Calu3 (cell line): ENCODE measurements around the gene CDK4. TPM values are rescaled to one million over a fixed set of nuclear protein-coding genes. Genes with fewer than 3 reads are reported as not detected.

Source experiments
- BruUV-seq: library from RNA; stranded (reverse); fragments of 400-500 nt; replicated peaks from 2 replicates; lab custom pipeline; 2021; lab: Mats Ljungman, UMichigan
- CTCF ChIA-PET: fragments of 300-600 bp; sonication (Branson Sonifier 250); formaldehyde crosslinking; loops from one replicate; lab custom pipeline; 2022; ENCODE audit warnings: antibody characterized with exemption; lab: Charles Lee
- DNase-seq: peaks from one replicate; pipeline ENCODE4 v3.0.0; 2022
- H3K27ac Mint-ChIP-seq: one replicate; pipeline ENCODE4 v1.8.0; 2022; ENCODE audit warnings: mixed read lengths; ENCODE audit not compliant: unreplicated experiment
- H3K27me3 Mint-ChIP-seq: one replicate; pipeline ENCODE4 v1.8.0; 2022; ENCODE audit warnings: mixed read lengths; ENCODE audit not compliant: unreplicated experiment
- H3K36me3 Mint-ChIP-seq: one replicate; pipeline ENCODE4 v1.8.0; 2022; ENCODE audit warnings: mild to moderate bottlenecking, moderate library complexity, mixed read lengths; ENCODE audit not compliant: insufficient read depth, unreplicated experiment
- H3K4me1 Mint-ChIP-seq: one replicate; pipeline ENCODE4 v1.8.0; 2022; ENCODE audit warnings: mild to moderate bottlenecking, low read depth, mixed read lengths; ENCODE audit not compliant: unreplicated experiment
- H3K4me3 Mint-ChIP-seq: one replicate; pipeline ENCODE4 v1.8.0; 2022; ENCODE audit warnings: mild to moderate bottlenecking, low read depth, moderate library complexity, mixed read lengths; ENCODE audit not compliant: unreplicated experiment
- H3K9me3 Mint-ChIP-seq: one replicate; pipeline ENCODE4 v1.8.0; 2022; ENCODE audit warnings: low read depth, mixed read lengths; ENCODE audit not compliant: unreplicated experiment
- intact Hi-C: fragments of 100-400 bp; cut with micrococcal nuclease; formaldehyde crosslinking; loops from one replicate; pipeline ENCODE4 v1.10.0; 2022; ENCODE audit not compliant: unreplicated experiment
- total RNA-seq: library from RNA; stranded (reverse); gene quantifications from 2 replicates; pipeline ENCODE4 v1.2.3, GENCODE V29; 2022
- TF ChIP-seq, protein P1 (sequence below): fragments of 200-600 bp; IDR thresholded peaks from one replicate; pipeline ENCODE4 v1.8.0; 2022; ENCODE audit warnings: antibody characterized with exemption; ENCODE audit not compliant: unreplicated experiment

The CDK4 gene
- total RNA-seq, 1 experiment from 2014 or later, result 188 TPM

DNA sequence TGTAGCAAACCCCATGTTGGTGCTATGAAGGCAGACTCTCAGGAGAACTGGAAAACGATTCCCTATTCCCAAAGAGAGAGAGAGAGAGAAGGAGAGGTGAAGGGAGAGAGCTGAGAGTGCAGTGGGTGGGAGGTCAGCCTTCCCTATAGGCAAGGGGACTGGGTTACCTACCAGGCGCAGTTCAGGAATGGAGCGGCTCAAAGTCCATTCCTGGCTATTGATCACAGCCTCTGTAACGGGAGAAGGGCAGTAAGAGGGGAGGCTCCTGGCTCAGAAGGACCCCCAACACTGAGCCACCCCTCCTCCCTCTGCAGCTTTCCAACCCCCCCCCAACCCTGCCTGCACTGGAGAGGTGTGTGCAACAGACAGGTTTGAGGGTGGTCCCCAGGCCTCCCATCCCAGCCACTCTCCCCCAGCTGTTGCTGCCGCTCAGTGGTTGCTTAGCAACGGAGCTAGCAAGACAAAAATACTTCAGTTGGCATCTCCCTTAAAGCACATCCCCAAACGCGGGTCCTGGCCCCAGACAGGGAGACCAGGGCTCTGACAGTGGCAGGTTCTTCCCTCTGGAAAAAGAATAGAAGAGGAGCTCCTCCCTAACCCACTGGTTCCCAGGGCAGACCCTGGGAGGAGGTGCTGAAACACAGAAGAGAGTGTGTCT lies 16.8 kb downstream of the CDK4 start:
- TF ChIP-seq, protein P1, sequence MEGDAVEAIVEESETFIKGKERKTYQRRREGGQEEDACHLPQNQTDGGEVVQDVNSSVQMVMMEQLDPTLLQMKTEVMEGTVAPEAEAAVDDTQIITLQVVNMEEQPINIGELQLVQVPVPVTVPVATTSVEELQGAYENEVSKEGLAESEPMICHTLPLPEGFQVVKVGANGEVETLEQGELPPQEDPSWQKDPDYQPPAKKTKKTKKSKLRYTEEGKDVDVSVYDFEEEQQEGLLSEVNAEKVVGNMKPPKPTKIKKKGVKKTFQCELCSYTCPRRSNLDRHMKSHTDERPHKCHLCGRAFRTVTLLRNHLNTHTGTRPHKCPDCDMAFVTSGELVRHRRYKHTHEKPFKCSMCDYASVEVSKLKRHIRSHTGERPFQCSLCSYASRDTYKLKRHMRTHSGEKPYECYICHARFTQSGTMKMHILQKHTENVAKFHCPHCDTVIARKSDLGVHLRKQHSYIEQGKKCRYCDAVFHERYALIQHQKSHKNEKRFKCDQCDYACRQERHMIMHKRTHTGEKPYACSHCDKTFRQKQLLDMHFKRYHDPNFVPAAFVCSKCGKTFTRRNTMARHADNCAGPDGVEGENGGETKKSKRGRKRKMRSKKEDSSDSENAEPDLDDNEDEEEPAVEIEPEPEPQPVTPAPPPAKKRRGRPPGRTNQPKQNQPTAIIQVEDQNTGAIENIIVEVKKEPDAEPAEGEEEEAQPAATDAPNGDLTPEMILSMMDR, result no peak
- intact Hi-C loops, result no loop called here
- CTCF ChIA-PET, result interaction anchor here (0.7 to 3.4 kb wide), 5 partner anchors 9 to 152 kb away, joined by 3 to 18 read pairs (median 8); partner anchors contain the start of gene TSPAN31
- DNase-seq, result no peak
- peaks cover 28% of the 10 kb centered on the region for H3K4me1 Mint-ChIP-seq
- H3K27ac Mint-ChIP-seq, result no peak overlapping the region
- BruUV-seq, result no TSS peak
- H3K9me3 Mint-ChIP-seq, result no peaks in the 10 kb centered on the region
- peaks cover 92% of the 10 kb centered on the region for H3K27me3 Mint-ChIP-seq
- peak overlapping the region; percentile 57 for H3K4me3 Mint-ChIP-seq
- no peaks in the 10 kb centered on the region for H3K36me3 Mint-ChIP-seq

DNA sequence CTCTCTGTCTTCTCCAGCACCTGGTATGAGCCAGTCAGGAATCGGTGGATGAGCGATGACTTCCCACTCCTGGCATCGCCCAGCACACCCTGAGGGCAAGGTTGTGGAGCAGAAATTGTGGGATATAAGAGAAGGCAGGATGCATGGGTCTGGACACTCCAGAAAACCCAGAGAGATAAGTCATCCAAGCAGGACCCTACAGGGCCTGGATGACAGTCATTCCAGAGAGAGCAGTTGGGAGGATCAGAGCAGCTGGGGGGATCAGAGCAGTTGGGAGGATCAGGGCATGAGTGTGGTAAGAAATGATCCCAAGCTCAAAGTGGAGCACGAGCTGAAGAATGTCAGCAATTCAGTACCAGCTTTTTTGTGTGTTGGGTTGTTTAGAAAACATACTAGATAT lies 17.5 kb downstream of the CDK4 start:
- Mint-ChIP-seq H3K27me3 (peaks cover 92% of the 10 kb centered on the region), H3K27ac (no peak overlapping the region), H3K36me3 (no peaks in the 10 kb centered on the region), H3K9me3 (no peaks in the 10 kb centered on the region), H3K4me1 (peaks cover 27% of the 10 kb centered on the region), H3K4me3 (no peak overlapping the region)
- CTCF ChIA-PET, result interaction anchor here (2.0 to 3.4 kb wide), 3 partner anchors 8 to 152 kb away, joined by 8 to 18 read pairs (median 17); partner anchors contain the start of gene TSPAN31
- no peak for DNase-seq
- TF ChIP-seq, protein P1, result no peak
- intact Hi-C loops, result no loop called here
- BruUV-seq, result no TSS peak

DNA sequence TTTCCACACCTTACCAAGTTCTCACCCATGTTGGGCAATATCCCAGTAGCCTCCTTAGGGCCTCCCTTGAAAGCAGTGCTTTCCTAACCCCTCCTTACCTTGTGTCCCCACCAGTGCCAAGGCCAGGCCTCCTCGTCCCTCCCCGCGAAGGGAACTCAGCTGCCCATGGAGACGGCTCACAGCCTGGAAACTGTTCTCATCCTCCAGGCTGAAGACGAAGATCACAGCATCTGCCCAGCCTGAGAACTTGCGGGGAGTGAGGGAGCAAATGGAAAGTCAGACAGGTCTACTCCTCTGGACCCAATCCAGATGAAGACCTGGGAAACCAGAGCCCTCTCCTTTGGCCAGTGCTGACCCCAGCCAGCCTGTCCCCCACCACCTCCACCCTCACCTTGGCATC lies 18.2 kb downstream of the CDK4 start:
- BruUV-seq, result no TSS peak
- Mint-ChIP-seq H3K9me3 (no peaks in the 10 kb centered on the region), H3K27ac (no peak overlapping the region), H3K36me3 (no peaks in the 10 kb centered on the region), H3K27me3 (peaks cover 92% of the 10 kb centered on the region), H3K4me1 (peaks cover 21% of the 10 kb centered on the region), H3K4me3 (no peak overlapping the region)
- no peak for DNase-seq
- CTCF ChIA-PET, result interaction anchor here (3.2 to 3.4 kb wide), 2 partner anchors 8 to 151 kb away, joined by 17 to 18 read pairs; no protein-coding TSS in a partner anchor
- intact Hi-C loops, result no loop called here
- TF ChIP-seq, protein P1, result no peak

DNA sequence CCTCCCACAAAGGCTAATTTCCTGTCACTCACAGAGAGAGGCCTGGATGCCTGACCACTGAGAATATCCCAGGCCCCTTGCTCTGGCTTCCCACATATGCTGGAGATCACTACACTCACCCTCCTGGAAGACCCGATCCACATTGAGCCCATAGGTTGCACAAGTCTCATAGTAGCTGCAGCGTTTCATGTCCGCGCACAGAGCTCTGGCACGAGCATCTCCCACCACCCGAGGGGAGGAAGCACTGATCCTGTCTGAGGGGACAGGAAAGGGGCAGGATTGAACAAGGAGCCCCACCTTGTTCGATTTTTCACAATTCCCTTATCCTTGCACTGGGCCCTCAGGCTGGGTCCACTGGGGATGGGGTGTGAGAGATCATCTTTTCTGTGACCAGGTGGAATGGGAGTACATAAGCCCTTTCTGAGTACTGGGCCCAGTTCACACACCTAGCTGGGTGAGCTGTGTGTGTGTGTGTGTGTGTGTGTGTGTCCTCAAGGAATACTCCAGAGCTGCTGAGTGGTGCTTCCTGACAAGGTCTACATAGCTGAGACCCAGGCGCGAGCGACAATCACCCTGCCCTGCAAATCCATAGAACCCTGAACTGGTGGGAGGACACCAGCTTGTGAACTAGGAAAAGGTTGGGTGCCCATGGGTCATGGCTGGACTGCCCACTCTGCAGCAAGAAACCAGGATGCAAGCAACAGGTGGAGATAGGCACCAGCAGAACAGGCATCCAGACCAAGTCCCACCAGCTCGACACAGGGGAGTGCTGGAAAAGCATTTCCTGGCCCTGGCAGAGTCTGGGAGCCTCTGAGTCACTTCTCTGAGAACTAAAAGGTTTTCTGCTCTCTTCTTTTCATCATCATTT lies 19.1 kb downstream of the CDK4 start:
- no peak for DNase-seq
- intact Hi-C loops, result no loop called here
- Mint-ChIP-seq H3K9me3 (no peaks in the 10 kb centered on the region), H3K4me1 (peaks cover 28% of the 10 kb centered on the region), H3K27me3 (peaks cover 96% of the 10 kb centered on the region), H3K27ac (no peak overlapping the region), H3K36me3 (peaks cover under 1% of the 10 kb centered on the region), H3K4me3 (no peak overlapping the region)
- TF ChIP-seq, protein P1, result no peak
- no TSS peak for BruUV-seq
- CTCF ChIA-PET, result no interaction called here
